ENCODE measurements around the gene BLTP2. TPM values are rescaled to one million over a fixed set of nuclear protein-coding genes. Genes with fewer than 3 reads are reported as not detected.
A peak's percentile ranks its signal among the peaks of the same experiment; 100 is the strongest.

The BLTP2 gene
- total RNA-seq: 100 to 1,000 TPM; 163 to 186 TPM

DNA sequence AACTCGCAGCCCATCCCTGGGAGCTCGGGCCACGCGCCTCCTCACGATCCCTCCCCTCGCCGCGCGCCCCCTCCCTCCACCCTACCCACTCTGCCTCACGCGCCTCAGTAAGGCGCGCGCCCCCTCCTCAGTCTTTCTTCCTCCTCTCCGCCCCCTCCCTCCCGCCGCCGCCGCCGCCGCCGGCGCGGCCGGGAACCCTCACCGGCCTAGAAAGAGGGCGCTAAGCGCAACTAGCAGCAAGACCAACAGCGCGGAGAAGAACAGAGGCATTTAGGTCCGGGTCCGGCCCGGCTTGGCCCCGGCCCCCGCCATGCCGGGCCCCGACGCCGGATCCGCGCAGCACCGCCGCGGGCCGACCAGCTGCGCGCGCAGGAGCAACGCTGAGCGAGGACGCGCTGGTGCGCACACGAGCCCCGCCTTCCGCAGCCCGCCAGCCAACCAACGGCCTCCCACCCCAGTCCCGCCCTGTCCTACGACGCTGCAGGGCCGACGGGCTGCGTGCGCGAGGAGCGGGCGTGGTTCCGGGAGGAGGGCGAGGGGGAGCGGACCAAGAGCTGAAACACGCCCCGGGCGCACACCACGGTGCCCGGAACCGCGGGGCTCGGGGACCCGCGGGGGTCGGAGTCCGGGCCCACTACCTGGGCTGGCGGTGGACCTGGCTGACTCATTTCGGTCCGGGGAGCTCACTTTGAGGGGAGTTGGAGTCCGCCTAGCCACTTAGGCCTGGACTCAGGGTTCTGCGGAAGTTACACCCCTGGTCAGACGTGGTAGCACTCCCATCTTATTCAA, at the start of gene BLTP2:
Gene BLTP2, minus strand, starts transcription at position 372 of the 789 bp plus-strand sequence. Its CDS starts 102 bp downstream, at position 270.
- peak; percentile 98 for DNase-seq
- CTCF ChIA-PET: interaction anchor here (0.7 to 8.5 kb wide), 21 partner anchors 11 to 309 kb away, joined by 3 to 102 read pairs (median 5); partner anchors contain the start of genes ALDOC, NEK8, PIGS and PROCA1
- H3K27ac Mint-ChIP-seq: peak within 1 kb of the TSS; percentile 92
- H3K9me3 Mint-ChIP-seq (ENCODE audit: low read depth): no peaks in the 10 kb centered on the region
- ATAC-seq: peak; percentile 98
- H3K36me3 Mint-ChIP-seq: peaks cover 31% of the 10 kb centered on the region
- H3K4me1 Mint-ChIP-seq: peaks cover 38% of the 10 kb centered on the region
- H3K27me3 Mint-ChIP-seq: no peaks in the 10 kb centered on the region
- peak within 1 kb of the TSS; percentile 86 for H3K4me3 Mint-ChIP-seq

DNA sequence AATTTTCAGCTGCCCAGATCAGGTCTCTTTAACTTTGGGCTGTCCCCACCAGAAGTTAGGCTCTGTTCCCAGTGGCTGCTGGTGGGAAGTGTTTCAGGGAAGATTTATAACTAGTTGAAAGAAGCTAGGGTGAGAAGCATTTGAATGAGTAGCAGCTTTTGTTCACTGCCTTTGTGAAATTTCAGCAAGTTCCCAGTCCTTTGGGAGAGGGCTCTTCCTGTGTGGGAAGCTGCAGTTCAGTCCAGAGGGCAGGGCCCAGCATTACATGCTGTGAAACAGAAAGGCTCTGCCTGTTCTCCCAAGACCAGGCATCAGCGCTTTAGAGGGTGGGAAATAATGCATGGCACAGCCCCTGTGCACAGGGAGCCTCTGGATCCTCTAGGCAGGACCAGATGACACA, 48.9 kb upstream of the BLTP2 start:
- no peak for ATAC-seq
- H3K9me3 Mint-ChIP-seq (ENCODE audit: low read depth): no peaks in the 10 kb centered on the region
- no peak for DNase-seq
- no peaks in the 10 kb centered on the region for H3K27me3 Mint-ChIP-seq
- H3K4me3 Mint-ChIP-seq: no peak overlapping the region
- H3K4me1 Mint-ChIP-seq: no peaks in the 10 kb centered on the region
- peaks cover 59% of the 10 kb centered on the region for H3K36me3 Mint-ChIP-seq
- CTCF ChIA-PET: no interaction called here
- H3K27ac Mint-ChIP-seq: no peak overlapping the region

DNA sequence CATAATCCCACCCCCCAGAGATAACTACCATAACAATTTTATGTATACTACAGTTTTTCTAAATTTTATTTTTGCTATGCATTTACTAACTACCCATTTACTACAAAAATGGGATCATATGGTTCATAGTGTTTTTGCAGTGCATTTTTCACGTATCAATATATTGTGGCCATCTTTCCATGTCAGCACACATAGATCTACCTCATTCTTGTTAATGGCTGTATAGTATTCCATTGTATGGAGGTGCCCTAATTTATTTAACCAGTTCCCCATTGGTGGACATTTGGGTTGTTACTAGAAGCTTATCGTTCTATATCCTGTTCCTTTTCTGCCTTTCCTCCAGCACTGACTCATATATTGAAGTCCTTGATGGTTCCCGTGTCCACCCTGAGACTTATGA, 44.1 kb upstream of the BLTP2 start:
- Mint-ChIP-seq H3K4me3 (no peak overlapping the region), H3K36me3 (peaks cover 65% of the 10 kb centered on the region), H3K27me3 (no peaks in the 10 kb centered on the region), H3K27ac (no peak overlapping the region), H3K9me3 (ENCODE audit: low read depth) (no peaks in the 10 kb centered on the region), H3K4me1 (no peaks in the 10 kb centered on the region)
- CTCF ChIA-PET: interaction anchor here (0.9 kb wide), 1 partner anchor 21 kb away, joined by 3 read pairs; no protein-coding TSS in a partner anchor
- DNase-seq (no peak), ATAC-seq (no peak)

DNA sequence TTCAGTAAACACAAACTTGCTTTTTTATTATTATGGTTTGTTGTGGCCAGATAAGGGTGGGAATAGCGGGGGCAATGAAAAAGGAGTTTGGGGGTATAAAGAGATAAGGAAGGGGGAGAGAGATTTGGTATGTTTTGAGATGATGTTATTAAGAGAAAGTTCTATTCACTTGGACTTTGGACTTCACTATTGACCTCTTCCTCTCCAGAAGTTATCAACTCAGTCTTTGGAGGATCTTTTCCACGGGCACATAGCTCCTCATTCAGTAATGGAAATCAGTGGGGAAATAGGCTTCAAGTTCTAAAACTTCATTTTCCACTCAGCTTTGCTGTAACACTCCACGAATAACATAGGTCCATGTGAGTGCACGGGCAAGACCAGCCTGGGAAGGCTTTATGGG, 43.5 kb upstream of the BLTP2 start:
- CTCF ChIA-PET: interaction anchor here (0.7 to 1.1 kb wide), 3 partner anchors 21 to 153 kb away, joined by 3 to 4 read pairs (median 4); no protein-coding TSS in a partner anchor
- H3K4me3 Mint-ChIP-seq: no peak overlapping the region
- H3K9me3 Mint-ChIP-seq (ENCODE audit: low read depth): no peaks in the 10 kb centered on the region
- no peaks in the 10 kb centered on the region for H3K27me3 Mint-ChIP-seq
- ATAC-seq (no peak), DNase-seq (no peak)
- H3K36me3 Mint-ChIP-seq: peaks cover 64% of the 10 kb centered on the region
- no peak overlapping the region for H3K27ac Mint-ChIP-seq
- no peaks in the 10 kb centered on the region for H3K4me1 Mint-ChIP-seq

DNA sequence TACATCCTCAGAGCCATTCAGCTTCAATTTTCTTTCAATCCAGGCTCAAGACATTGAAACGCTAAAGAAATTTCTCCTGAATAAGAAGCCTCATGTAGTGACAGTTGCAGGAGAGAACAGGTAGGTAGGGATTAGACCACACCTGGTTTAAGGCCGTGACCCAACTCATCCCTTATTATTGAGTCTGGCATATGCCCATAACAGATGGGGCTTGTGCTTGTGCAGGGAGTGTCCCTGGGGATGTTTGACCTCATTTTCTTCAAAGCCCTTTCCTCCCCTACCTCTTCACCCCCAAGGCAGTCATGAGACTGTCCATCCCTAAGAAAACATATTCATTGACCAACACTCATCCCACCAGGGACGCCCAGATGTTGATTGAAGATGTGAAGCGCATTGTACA, 41.3 kb upstream of the BLTP2 start:
- no peak for DNase-seq
- CTCF ChIA-PET: interaction anchor here (1.3 kb wide), 1 partner anchor 39 kb away, joined by 4 read pairs; no protein-coding TSS in a partner anchor
- no peaks in the 10 kb centered on the region for H3K9me3 Mint-ChIP-seq (ENCODE audit: low read depth)
- no peak overlapping the region for H3K4me3 Mint-ChIP-seq
- H3K27ac Mint-ChIP-seq: no peak overlapping the region
- no peaks in the 10 kb centered on the region for H3K4me1 Mint-ChIP-seq
- no peak for ATAC-seq
- peaks cover 70% of the 10 kb centered on the region for H3K36me3 Mint-ChIP-seq
- no peaks in the 10 kb centered on the region for H3K27me3 Mint-ChIP-seq

DNA sequence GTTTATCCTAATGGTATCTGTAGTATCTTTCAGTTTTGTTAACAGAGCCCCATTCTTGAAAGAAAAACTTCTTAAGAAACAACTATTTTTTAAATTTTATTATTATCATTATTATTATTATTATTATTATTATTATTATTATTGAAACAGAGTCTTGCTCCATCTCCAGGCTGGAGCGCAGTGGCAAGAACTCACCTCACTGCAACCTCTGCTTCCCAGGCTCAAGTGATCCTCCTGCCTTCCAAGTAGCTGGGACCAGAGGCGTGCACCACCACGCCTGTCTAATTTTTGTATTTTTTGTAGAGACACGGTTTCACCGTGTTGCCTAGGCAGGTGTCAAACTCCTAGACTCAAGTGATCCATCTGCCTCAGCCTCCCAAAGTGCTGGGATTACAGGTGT, 40.4 kb upstream of the BLTP2 start:
- Mint-ChIP-seq H3K9me3 (ENCODE audit: low read depth) (no peaks in the 10 kb centered on the region), H3K27me3 (no peaks in the 10 kb centered on the region), H3K4me3 (no peak overlapping the region), H3K27ac (no peak overlapping the region), H3K4me1 (no peaks in the 10 kb centered on the region), H3K36me3 (peaks cover 68% of the 10 kb centered on the region)
- DNase-seq (no peak), ATAC-seq (no peak)
- CTCF ChIA-PET: interaction anchor here (0.6 kb wide), 1 partner anchor 25 kb away, joined by 4 read pairs; no protein-coding TSS in a partner anchor

DNA sequence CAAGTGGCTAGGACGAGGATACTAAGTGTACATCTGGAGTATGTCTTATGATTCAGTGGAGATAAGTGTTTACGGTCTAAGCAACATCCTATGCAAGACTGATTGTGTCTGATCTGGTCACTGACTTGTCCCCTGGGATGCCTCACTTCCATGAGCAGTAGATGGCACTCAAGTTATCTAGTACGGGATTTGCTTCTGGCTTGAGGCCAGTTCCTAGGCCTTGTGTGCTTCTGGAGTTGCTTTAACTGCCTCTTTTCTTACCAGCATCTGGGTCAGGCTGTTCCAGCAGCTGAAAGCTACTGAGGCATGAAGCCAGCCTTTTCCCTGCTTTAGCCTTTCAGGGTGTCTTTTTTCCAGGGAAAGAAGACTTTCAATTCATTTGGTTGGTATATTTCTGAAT, 40.0 kb upstream of the BLTP2 start:
- H3K9me3 Mint-ChIP-seq (ENCODE audit: low read depth): no peaks in the 10 kb centered on the region
- no peaks in the 10 kb centered on the region for H3K4me1 Mint-ChIP-seq
- CTCF ChIA-PET: no interaction called here
- DNase-seq: no peak
- H3K27me3 Mint-ChIP-seq: no peaks in the 10 kb centered on the region
- H3K27ac Mint-ChIP-seq: no peak overlapping the region
- H3K36me3 Mint-ChIP-seq: peaks cover 66% of the 10 kb centered on the region
- ATAC-seq: no peak
- no peak overlapping the region for H3K4me3 Mint-ChIP-seq

DNA sequence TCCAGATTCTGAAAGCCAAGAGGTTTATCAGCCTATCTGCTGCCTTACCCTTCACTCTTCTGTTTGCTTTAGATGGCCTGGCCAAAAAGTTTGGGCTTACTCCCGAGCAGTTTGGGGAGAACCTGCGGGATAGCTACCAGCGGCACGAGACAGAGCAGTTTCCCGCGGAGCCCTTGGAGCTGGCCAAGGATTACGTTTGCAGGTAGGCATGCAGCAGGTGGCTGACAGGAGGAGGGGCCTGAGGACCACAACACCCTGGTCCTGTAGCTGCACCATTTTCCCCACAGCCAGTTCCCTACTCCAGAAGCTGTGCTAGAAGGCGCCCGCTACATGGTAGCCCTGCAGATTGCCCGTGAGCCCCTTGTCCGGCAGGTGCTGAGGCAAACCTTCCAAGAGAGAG, 37.7 kb upstream of the BLTP2 start:
- ATAC-seq (no peak), DNase-seq (no peak)
- CTCF ChIA-PET: interaction anchor here (1.3 kb wide), 1 partner anchor 14 kb away, joined by 3 read pairs; no protein-coding TSS in a partner anchor
- Mint-ChIP-seq H3K4me3 (no peak overlapping the region), H3K4me1 (no peaks in the 10 kb centered on the region), H3K27ac (no peak overlapping the region), H3K9me3 (ENCODE audit: low read depth) (no peaks in the 10 kb centered on the region), H3K36me3 (peaks cover 54% of the 10 kb centered on the region), H3K27me3 (no peaks in the 10 kb centered on the region)

DNA sequence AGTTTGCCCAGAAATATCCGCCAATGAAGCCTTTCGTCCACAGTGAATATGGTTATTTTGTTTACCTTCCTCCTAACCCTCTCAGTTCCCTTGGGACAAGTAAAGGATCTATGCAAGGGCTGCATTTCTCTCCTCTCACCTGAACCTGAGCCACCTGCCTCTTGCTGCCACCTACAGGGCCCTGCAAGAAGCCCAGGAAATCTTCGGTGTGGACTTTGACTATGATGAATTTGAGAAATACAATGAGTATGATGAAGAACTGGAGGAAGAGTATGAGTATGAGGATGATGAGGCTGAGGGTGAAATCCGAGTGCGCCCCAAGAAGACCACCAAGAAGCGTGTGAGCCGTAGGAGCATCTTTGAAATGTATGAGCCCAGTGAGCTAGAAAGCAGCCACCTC, 31.0 kb upstream of the BLTP2 start:
- no peak overlapping the region for H3K4me3 Mint-ChIP-seq
- no peaks in the 10 kb centered on the region for H3K9me3 Mint-ChIP-seq (ENCODE audit: low read depth)
- H3K4me1 Mint-ChIP-seq: no peaks in the 10 kb centered on the region
- H3K27me3 Mint-ChIP-seq: no peaks in the 10 kb centered on the region
- no peak overlapping the region for H3K27ac Mint-ChIP-seq
- DNase-seq: no peak
- no peak for ATAC-seq
- H3K36me3 Mint-ChIP-seq: peaks cover 55% of the 10 kb centered on the region
- CTCF ChIA-PET: interaction anchor here (1.0 to 4.1 kb wide), 7 partner anchors 8 to 63 kb away, joined by 3 to 39 read pairs (median 4); partner anchors contain the start of genes BLTP2, SDF2 and SUPT6H

DNA sequence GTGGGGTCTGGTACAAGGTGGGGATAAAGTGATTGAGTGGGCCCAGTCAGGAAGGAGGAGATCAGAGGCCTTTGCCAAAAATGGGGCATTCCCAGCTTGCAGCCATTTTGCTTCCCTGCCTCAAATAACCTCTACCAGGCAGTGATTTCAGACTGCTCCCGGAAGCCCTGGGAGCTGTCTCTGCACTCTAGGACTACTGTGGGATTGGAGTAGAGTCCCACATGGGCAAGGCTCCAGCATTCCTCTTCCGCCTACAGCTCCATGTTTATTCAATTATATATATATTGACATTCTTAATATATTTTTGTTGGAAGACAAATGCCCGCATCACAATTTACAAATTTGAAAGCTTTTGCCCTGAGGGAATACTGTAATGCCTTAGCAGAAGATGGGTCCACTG, 30.5 kb upstream of the BLTP2 start:
- no peak overlapping the region for H3K27ac Mint-ChIP-seq
- H3K9me3 Mint-ChIP-seq (ENCODE audit: low read depth): no peaks in the 10 kb centered on the region
- H3K36me3 Mint-ChIP-seq: peaks cover 58% of the 10 kb centered on the region
- peaks cover 2% of the 10 kb centered on the region for H3K4me1 Mint-ChIP-seq
- ATAC-seq (no peak), DNase-seq (no peak)
- H3K27me3 Mint-ChIP-seq: no peaks in the 10 kb centered on the region
- H3K4me3 Mint-ChIP-seq: no peak overlapping the region
- CTCF ChIA-PET: interaction anchor here (1.0 to 4.1 kb wide), 8 partner anchors 8 to 75 kb away, joined by 3 to 39 read pairs (median 3); partner anchors contain the start of genes BLTP2, SDF2 and SUPT6H

DNA sequence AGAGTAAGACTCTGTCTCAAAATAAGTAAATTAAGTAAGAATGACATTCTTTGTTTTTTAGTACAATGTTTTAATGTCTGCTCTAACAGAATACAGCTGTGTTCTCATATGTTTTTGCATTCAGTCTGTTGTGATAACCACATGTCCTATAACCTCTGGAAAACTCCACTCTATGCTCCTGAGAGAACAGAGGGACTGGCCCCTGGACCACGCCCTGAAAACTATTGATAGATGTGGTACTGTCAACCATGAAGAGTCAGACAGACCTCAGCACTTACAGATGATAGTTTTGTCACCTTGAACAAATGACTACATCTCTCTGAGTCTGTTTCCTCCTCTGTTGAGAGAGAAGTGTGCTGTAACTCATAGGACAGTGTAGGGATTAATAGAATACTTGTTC, 25.0 kb upstream of the BLTP2 start:
- CTCF ChIA-PET: interaction anchor here (1.0 to 1.7 kb wide), 4 partner anchors 9 to 23 kb away, joined by 3 to 4 read pairs (median 4); no protein-coding TSS in a partner anchor
- Mint-ChIP-seq H3K4me3 (no peak overlapping the region), H3K36me3 (peaks cover 50% of the 10 kb centered on the region), H3K9me3 (ENCODE audit: low read depth) (no peaks in the 10 kb centered on the region), H3K4me1 (peaks cover 21% of the 10 kb centered on the region), H3K27ac (no peak overlapping the region), H3K27me3 (no peaks in the 10 kb centered on the region)
- DNase-seq: no peak
- no peak for ATAC-seq

DNA sequence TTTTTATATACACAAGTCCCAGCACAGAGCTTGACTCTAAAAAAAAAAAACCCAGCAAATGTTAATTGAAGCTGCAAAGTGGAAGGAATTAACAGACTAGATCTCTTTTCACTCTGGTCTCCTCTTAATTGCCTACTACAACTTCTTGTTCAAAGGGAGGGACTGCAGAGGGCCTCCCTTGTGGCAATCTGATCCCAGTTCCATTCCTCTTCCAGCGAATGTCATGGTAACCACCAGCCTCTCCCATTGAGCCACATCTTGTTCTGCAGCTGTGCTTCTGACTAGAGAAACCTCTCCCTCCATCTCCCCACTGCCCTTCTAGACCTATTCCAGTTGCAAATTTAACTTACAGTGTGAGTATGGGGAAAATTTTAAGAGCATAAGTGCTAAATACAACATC, 22.9 kb upstream of the BLTP2 start:
- ATAC-seq (no peak), DNase-seq (no peak)
- H3K4me1 Mint-ChIP-seq: peaks cover 40% of the 10 kb centered on the region
- H3K4me3 Mint-ChIP-seq: no peak overlapping the region
- peaks cover 43% of the 10 kb centered on the region for H3K36me3 Mint-ChIP-seq
- CTCF ChIA-PET: interaction anchor here (1.0 to 2.4 kb wide), 5 partner anchors 9 to 24 kb away, joined by 3 to 10 read pairs (median 5); no protein-coding TSS in a partner anchor
- H3K27ac Mint-ChIP-seq: no peak overlapping the region
- no peaks in the 10 kb centered on the region for H3K9me3 Mint-ChIP-seq (ENCODE audit: low read depth)
- no peaks in the 10 kb centered on the region for H3K27me3 Mint-ChIP-seq

DNA sequence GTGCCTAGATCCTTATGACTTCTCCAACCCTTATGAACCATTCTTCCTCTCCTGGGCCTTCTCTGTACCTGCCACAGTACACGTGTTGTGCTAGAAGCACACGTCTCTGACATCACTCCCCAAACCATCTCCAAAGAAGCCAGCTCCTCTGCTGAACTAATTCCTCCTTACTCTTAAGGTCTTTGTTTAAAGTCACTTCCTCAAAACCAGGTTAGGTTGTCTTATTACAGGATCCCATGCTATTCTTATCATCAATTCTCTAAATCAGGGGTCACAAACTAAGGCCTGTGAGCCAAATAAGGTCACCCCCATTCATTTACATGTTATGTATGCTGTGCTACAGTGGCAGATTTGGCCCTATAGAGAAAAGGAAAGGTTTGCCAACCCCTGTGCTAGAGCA, 21.0 kb upstream of the BLTP2 start:
- H3K27me3 Mint-ChIP-seq: no peaks in the 10 kb centered on the region
- H3K36me3 Mint-ChIP-seq: peaks cover 30% of the 10 kb centered on the region
- CTCF ChIA-PET: no interaction called here
- DNase-seq (no peak), ATAC-seq (no peak)
- H3K4me1 Mint-ChIP-seq: peaks cover 44% of the 10 kb centered on the region
- no peak overlapping the region for H3K27ac Mint-ChIP-seq
- H3K4me3 Mint-ChIP-seq: no peak overlapping the region
- H3K9me3 Mint-ChIP-seq (ENCODE audit: low read depth): no peaks in the 10 kb centered on the region

DNA sequence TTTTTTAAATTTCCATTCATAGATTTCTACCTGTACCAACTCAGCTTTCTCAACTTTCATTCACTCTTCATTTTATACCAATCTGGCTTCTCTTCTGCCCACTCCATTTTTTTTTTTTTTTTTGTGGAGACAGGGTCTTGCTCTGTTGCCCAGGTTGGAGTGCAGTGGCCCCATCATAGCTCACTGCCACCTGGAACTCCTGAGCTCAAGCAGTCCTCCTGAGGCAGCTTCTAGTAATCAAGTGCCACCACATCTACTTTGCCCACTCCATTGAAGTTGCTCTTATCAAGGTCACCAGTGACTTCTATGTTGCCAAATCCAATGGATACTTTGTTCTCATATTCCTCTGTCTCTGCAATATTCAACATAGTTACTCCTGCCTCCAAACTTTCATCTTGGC, 18.8 kb upstream of the BLTP2 start:
- peaks cover 37% of the 10 kb centered on the region for H3K36me3 Mint-ChIP-seq
- peak overlapping the region; percentile 99 for H3K27ac Mint-ChIP-seq
- no peaks in the 10 kb centered on the region for H3K27me3 Mint-ChIP-seq
- DNase-seq (no peak), ATAC-seq (no peak)
- H3K9me3 Mint-ChIP-seq (ENCODE audit: low read depth): no peaks in the 10 kb centered on the region
- H3K4me1 Mint-ChIP-seq: peaks cover 56% of the 10 kb centered on the region
- H3K4me3 Mint-ChIP-seq: peak overlapping the region; percentile 97
- CTCF ChIA-PET: interaction anchor here (5.2 kb wide), 1 partner anchor 16 kb away, joined by 102 read pairs; the partner anchor contains the start of gene BLTP2
